Stimulated activated naive CD8-positive, alpha-beta T cell treated with anti-CD3 and anti-CD28 coated beads, Interleukin-15, Interleukin-2, amounts not matched to agents 100 ng/mL and 50 ng/mL, for 24 hours (primary cell): ENCODE measurements around the gene WDR75.
"Not testable (repeated sequence)": the region's sequence is repeated elsewhere in the genome, so short reads cannot be mapped to it uniquely, and the experiment has no call there.

ENCODE experiments used
- H3K27ac Mint-ChIP-seq: one replicate; pipeline ENCODE4 v1.8.0; 2021; ENCODE audit warnings: mild to moderate bottlenecking, mixed read lengths
- H3K27me3 Mint-ChIP-seq: one replicate; pipeline ENCODE4 v1.8.0; 2021; ENCODE audit warnings: mixed read lengths
- H3K36me3 Mint-ChIP-seq: one replicate; pipeline ENCODE4 v1.8.0; 2021; ENCODE audit warnings: low read depth, mixed read lengths
- H3K4me1 Mint-ChIP-seq: one replicate; pipeline ENCODE4 v1.8.0; 2021; ENCODE audit warnings: low read depth, mixed read lengths
- H3K4me3 Mint-ChIP-seq: one replicate; pipeline ENCODE4 v1.8.0; 2021; ENCODE audit warnings: mild to moderate bottlenecking, mixed read lengths
- H3K9me3 Mint-ChIP-seq: one replicate; pipeline ENCODE4 v1.8.0; 2021; ENCODE audit warnings: mixed read lengths

Gene WDR75

GRCh38 chr2:189467160-189467559, 25.9 kb downstream of the WDR75 start:
- Mint-ChIP-seq H3K4me1 (peaks cover 8% of the 10 kb centered on the region), H3K27ac (no peak overlapping the region), H3K9me3 (no peaks in the 10 kb centered on the region), H3K4me3 (no peak overlapping the region), H3K27me3 (no peaks in the 10 kb centered on the region), H3K36me3 (peaks cover 96% of the 10 kb centered on the region)

GRCh38 chr2:189467593-189467992, 26.3 kb downstream of the WDR75 start:
- Mint-ChIP-seq H3K27me3 (no peaks in the 10 kb centered on the region), H3K4me1 (peaks cover 8% of the 10 kb centered on the region), H3K27ac (no peak overlapping the region), H3K4me3 (no peak overlapping the region), H3K9me3 (no peaks in the 10 kb centered on the region), H3K36me3 (peaks cover 96% of the 10 kb centered on the region)

DNA sequence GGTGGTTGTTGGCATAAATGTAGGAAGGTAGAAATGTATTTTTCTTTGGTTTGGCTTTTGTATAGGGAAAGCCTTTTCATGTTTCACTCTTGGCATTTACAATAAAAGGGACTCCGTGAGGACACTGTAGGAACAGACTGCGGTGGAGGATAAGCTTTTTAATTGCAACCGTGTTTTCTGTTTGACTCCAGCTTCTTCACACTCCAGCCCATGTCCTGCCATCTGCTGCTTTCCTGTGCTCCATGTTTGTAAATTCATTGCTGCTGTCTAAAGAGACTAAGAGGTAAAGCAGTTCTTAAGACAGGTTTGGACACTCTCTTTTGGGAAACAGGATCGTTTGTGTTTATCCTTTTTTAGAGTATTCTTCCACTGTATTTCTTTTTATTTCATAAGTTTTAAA, 33.3 kb downstream of the WDR75 start:
- peaks cover 84% of the 10 kb centered on the region for H3K36me3 Mint-ChIP-seq
- no peak overlapping the region for H3K27ac Mint-ChIP-seq
- H3K27me3 Mint-ChIP-seq: no peaks in the 10 kb centered on the region
- no peaks in the 10 kb centered on the region for H3K4me1 Mint-ChIP-seq
- H3K4me3 Mint-ChIP-seq: no peak overlapping the region
- no peaks in the 10 kb centered on the region for H3K9me3 Mint-ChIP-seq

GRCh38 chr2:189477756-189478155, 36.5 kb downstream of the WDR75 start:
- Mint-ChIP-seq H3K27me3 (no peaks in the 10 kb centered on the region), H3K27ac (no peak overlapping the region), H3K4me3 (no peak overlapping the region), H3K36me3 (peaks cover 53% of the 10 kb centered on the region), H3K4me1 (no peaks in the 10 kb centered on the region), H3K9me3 (no peaks in the 10 kb centered on the region)

- H3K9me3 Mint-ChIP-seq, H3K4me3 Mint-ChIP-seq, H3K27ac Mint-ChIP-seq, H3K4me1 Mint-ChIP-seq, H3K27me3 Mint-ChIP-seq: not testable (repeated sequence)
- H3K36me3 Mint-ChIP-seq: peaks cover 51% of the 10 kb centered on the region
These were observed 37.0 kb downstream of the WDR75 start for GRCh38 chr2:189478289-189478688.

DNA sequence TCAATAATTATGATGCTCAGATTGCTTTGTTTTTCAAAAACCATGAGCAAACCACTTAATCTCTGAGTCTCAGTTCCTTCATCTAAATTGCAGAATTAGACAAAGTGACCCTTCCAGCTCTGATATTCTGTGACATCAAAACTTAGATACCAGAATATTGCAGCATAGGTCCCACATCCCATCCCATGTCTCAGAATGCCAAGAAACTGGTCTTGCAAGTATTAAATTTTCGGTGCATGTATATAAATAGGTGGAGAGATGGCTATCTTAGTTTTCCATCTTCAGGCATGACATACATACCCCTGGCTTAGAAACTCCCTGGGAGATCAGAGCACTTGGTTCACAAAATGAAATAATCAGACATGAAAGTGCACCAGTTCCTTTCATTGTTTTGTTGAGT, 39.8 kb downstream of the WDR75 start:
- Mint-ChIP-seq H3K27me3 (no peaks in the 10 kb centered on the region), H3K4me1 (no peaks in the 10 kb centered on the region), H3K4me3 (no peak overlapping the region), H3K27ac (no peak overlapping the region), H3K9me3 (no peaks in the 10 kb centered on the region), H3K36me3 (peaks cover 23% of the 10 kb centered on the region)

GRCh38 chr2:189483571-189483970, 42.3 kb downstream of the WDR75 start:
- Mint-ChIP-seq H3K27me3 (no peaks in the 10 kb centered on the region), H3K36me3 (peaks cover 2% of the 10 kb centered on the region), H3K27ac (no peak overlapping the region), H3K4me3 (no peak overlapping the region), H3K9me3 (no peaks in the 10 kb centered on the region), H3K4me1 (no peaks in the 10 kb centered on the region)

GRCh38 chr2:189483980-189484740, 42.9 kb downstream of the WDR75 start:
- no peaks in the 10 kb centered on the region for H3K4me1 Mint-ChIP-seq
- no peak overlapping the region for H3K4me3 Mint-ChIP-seq
- no peaks in the 10 kb centered on the region for H3K27me3 Mint-ChIP-seq
- no peak overlapping the region for H3K27ac Mint-ChIP-seq
- H3K9me3 Mint-ChIP-seq: no peaks in the 10 kb centered on the region
- no peaks in the 10 kb centered on the region for H3K36me3 Mint-ChIP-seq

DNA sequence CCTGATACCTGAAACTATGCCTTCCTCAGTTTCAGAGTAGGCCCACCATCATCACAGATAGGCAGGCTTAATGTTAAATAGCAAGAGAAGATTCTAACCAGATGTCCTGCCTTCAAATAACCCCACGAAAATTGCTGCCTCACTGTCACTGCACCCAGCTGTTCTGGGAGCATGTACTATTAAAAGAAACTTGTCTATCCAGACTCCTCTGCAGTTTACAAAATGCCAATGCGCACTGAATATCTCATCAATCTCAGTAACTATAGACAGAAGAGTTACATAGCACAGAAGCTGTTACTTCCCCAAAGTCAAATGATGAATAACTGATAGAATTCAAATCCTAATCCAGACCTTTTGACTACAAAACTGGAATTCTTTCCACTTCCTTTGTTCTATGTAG, 43.9 kb downstream of the WDR75 start:
- Mint-ChIP-seq H3K4me3 (no peak overlapping the region), H3K27me3 (no peaks in the 10 kb centered on the region), H3K4me1 (no peaks in the 10 kb centered on the region), H3K36me3 (no peaks in the 10 kb centered on the region), H3K9me3 (no peaks in the 10 kb centered on the region), H3K27ac (no peak overlapping the region)

DNA sequence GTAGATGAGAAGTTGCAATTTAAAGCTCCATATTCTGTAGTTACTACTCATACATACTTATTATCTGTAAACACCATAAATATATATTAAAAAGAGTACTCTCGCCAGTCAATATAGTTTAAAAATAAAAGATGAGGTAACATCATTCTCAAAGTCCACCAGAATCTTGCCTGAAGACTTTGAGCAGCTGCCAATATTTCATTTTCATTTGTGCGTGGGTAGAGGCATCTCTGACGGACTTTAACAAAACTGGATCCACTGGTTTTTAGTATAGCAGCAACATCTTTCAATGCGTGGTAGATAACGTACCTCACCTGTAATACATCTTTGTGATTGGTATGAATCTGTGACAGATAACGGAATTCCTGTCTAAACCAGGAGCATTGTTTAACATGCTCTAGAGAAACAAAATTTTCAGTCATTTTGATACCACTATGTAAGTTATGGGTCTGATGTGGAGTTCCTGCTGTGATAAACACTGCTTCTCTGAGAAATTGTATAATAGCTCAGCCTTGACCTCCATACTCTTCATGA, 45.0 kb downstream of the WDR75 start:
- Mint-ChIP-seq H3K36me3 (no peaks in the 10 kb centered on the region), H3K9me3 (no peaks in the 10 kb centered on the region), H3K27me3 (no peaks in the 10 kb centered on the region), H3K4me3 (no peak overlapping the region), H3K4me1 (no peaks in the 10 kb centered on the region), H3K27ac (no peak overlapping the region)

DNA sequence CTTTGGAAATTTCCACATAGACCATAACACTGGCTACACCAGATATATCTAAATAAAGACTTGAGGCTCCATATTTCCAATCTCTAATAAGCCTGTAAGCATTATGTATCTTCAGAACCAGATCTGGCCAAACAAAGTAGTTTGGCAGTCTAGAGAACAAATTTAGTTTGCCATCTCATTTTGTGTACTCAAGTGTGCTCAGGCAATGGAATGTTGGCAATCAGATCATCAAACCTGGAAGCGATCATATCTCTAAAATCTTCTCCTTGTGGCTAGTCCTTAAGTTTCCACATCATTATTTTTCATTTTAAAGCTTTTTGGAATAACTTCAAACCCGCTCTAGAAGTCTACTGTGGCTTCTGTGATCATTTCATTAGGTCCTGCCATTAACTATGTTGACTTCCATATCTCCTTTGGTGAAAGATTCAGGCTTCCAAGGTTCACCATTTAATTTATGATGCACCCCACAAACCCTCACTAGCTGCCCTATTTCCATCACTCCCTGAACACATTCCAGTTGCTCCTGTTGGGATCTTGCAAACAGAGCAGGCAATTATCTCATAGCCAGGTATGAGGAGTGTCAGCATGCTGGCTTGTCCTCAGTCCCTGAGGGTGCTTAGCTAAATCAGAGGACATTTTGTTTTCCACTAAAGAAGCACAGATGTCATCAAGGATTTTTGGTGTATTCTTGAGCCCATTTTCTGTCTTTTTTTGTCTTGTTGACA, 46.2 kb downstream of the WDR75 start:
- H3K4me3 Mint-ChIP-seq: no peak overlapping the region
- H3K27ac Mint-ChIP-seq: no peak overlapping the region
- no peaks in the 10 kb centered on the region for H3K9me3 Mint-ChIP-seq
- H3K27me3 Mint-ChIP-seq: no peaks in the 10 kb centered on the region
- no peaks in the 10 kb centered on the region for H3K4me1 Mint-ChIP-seq
- no peaks in the 10 kb centered on the region for H3K36me3 Mint-ChIP-seq

DNA sequence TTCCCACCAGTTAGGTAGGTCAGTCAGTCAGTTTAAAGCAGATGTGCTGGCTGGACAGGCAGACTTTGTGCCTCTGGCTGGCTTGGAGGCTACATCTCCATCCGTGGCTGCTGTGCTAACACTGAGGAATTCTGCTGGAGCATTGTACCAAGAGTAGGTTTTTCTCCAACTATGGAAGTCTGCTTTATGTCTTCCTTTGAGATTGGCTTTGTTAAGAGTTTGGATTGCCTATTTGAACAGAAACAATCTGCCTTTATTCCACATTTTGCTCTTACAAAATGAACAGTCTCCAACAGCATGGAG, 46.7 kb downstream of the WDR75 start:
- no peak overlapping the region for H3K4me3 Mint-ChIP-seq
- H3K4me1 Mint-ChIP-seq: no peaks in the 10 kb centered on the region
- peaks cover 2% of the 10 kb centered on the region for H3K27me3 Mint-ChIP-seq
- H3K36me3 Mint-ChIP-seq: no peaks in the 10 kb centered on the region
- H3K9me3 Mint-ChIP-seq: no peaks in the 10 kb centered on the region
- H3K27ac Mint-ChIP-seq: no peak overlapping the region

GRCh38 chr2:189492451-189492850, 51.2 kb downstream of the WDR75 start:
- H3K27me3 Mint-ChIP-seq: peaks cover 13% of the 10 kb centered on the region
- H3K4me1 Mint-ChIP-seq: no peaks in the 10 kb centered on the region
- H3K4me3 Mint-ChIP-seq: no peak overlapping the region
- H3K9me3 Mint-ChIP-seq: peaks cover 6% of the 10 kb centered on the region
- H3K36me3 Mint-ChIP-seq: no peaks in the 10 kb centered on the region
- no peak overlapping the region for H3K27ac Mint-ChIP-seq

DNA sequence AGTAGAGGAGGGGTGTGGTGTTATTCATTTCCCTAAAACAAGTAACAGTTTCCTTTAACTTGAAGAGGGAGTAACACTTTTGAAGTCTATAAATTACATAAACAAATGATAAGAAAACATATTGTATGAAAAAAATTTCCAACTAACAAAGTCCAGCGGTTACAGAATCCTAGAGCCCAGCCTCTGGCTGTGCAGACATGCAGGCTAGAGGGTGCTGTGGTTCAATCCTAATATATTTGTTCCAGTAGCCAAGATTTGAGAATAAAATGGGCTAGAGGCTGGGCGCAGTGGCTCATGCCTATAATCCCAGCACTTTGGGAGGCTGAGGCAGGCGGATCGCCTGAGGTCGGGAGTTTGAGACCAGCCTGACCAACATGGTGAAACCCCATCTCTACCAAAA, 56.9 kb downstream of the WDR75 start:
- H3K27ac Mint-ChIP-seq: no peak overlapping the region
- no peaks in the 10 kb centered on the region for H3K4me1 Mint-ChIP-seq
- H3K4me3 Mint-ChIP-seq: no peak overlapping the region
- peaks cover 6% of the 10 kb centered on the region for H3K9me3 Mint-ChIP-seq
- no peaks in the 10 kb centered on the region for H3K36me3 Mint-ChIP-seq
- H3K27me3 Mint-ChIP-seq: peaks cover 10% of the 10 kb centered on the region

- Mint-ChIP-seq H3K36me3 (no peaks in the 10 kb centered on the region), H3K27me3 (peaks cover 5% of the 10 kb centered on the region), H3K27ac (no peak overlapping the region), H3K4me3 (no peak overlapping the region), H3K9me3 (peaks cover 6% of the 10 kb centered on the region), H3K4me1 (no peaks in the 10 kb centered on the region)
These were observed 57.9 kb downstream of the WDR75 start for GRCh38 chr2:189499137-189499536.
